Omental fat pad (tissue), 4 donors: ENCODE measurements around the gene C8A. TPM values are rescaled to one million over a fixed set of nuclear protein-coding genes. Genes with fewer than 3 reads are reported as not detected.
A peak's percentile ranks its signal among the peaks of the same experiment; 100 is the strongest.

ENCODE experiments used
- ATAC-seq: fragments of 150-250 bp; one replicate; pipeline ENCODE4 v1.9.1; 2016; ENCODE audit warnings: mild to moderate bottlenecking, moderate library complexity; ENCODE audit not compliant: low FRiP score
- DNase-seq: peaks from one replicate; pipeline ENCODE4 v3.0.0-alpha.2; 2019; ENCODE audit warnings: low spot score
- CTCF ChIP-seq, 3 donors: fragments of 450-650 bp; IDR thresholded peaks; one replicate each; pipeline ENCODE4 v1.5.1; 2016 to 2017; ENCODE audit warnings: antibody characterized with exemption in 3 of 3, mild to moderate bottlenecking in 3 of 3, moderate library complexity in 2 of 3
- total RNA-seq, 4 donors: library from RNA; depleted of rRNA; stranded (reverse); fragments of >200 nt; gene quantifications; one replicate each; pipeline ENCODE4 v1.1.0, GENCODE V29; 2016

The C8A gene
- total RNA-seq, 4 donors from 2014 or later: not detected

- TF ChIP-seq CTCF (IDR thresholded peaks at IDR 0.05): no peak
- ATAC-seq (no peak), DNase-seq (no peak)
Observed at GRCh38 chr1:56825436-56825835, 29.2 kb upstream of the C8A start.

GRCh38 chr1:56827711-56828110, 26.9 kb upstream of the C8A start:
- no peak for TF ChIP-seq CTCF (IDR thresholded peaks at IDR 0.05)
- no peak for ATAC-seq
- no peak for DNase-seq

GRCh38 chr1:56830052-56830451, 24.5 kb upstream of the C8A start:
- no peak for ATAC-seq
- no peak for TF ChIP-seq CTCF (IDR thresholded peaks at IDR 0.05)
- DNase-seq: no peak

- ATAC-seq: peak; percentile 76
- no peak for DNase-seq
- peak in 2 of 3 donors; percentile 64 to 93 for TF ChIP-seq CTCF (IDR thresholded peaks at IDR 0.05)
Observed at GRCh38 chr1:56831871-56832693, 22.5 kb upstream of the C8A start.

GRCh38 chr1:56833088-56833487, 21.5 kb upstream of the C8A start:
- no peak for TF ChIP-seq CTCF (IDR thresholded peaks at IDR 0.05)
- no peak for DNase-seq
- ATAC-seq: no peak

- no peak for DNase-seq
- TF ChIP-seq CTCF (IDR thresholded peaks at IDR 0.05): no peak
- ATAC-seq: no peak
Observed at GRCh38 chr1:56834137-56834900, 20.3 kb upstream of the C8A start.
